Inferior parietal cortex (tissue), 1 donor: Measurements from ENCODE around the gene SLC8A1.

ENCODE experiments used
- DNase-seq: peaks from one replicate; pipeline ENCODE4 v3.0.0-alpha.2; 2016; ENCODE audit errors: extremely low spot score

Gene SLC8A1

GRCh38 chr2:40310303-40310702, 141.6 kb downstream of the SLC8A1 start:
- no peak for DNase-seq

- no peak for DNase-seq
These were observed 147.6 kb downstream of the SLC8A1 start for GRCh38 chr2:40304340-40304739.

- DNase-seq, result no peak
These were observed 148.1 kb downstream of the SLC8A1 start for GRCh38 chr2:40303746-40304145.

- DNase-seq, result no peak
These were observed 149.1 kb downstream of the SLC8A1 start for GRCh38 chr2:40302751-40303325.

GRCh38 chr2:40300391-40300790, 151.5 kb downstream of the SLC8A1 start:
- no peak for DNase-seq

- DNase-seq, result no peak
These were observed 152.1 kb downstream of the SLC8A1 start for GRCh38 chr2:40299781-40300180.

- DNase-seq, result no peak
These were observed 152.7 kb downstream of the SLC8A1 start for GRCh38 chr2:40299173-40299572.

GRCh38 chr2:40298026-40298425, 153.9 kb downstream of the SLC8A1 start:
- no peak for DNase-seq

- DNase-seq, result no peak
These were observed 159.6 kb downstream of the SLC8A1 start for GRCh38 chr2:40292291-40292690.

- DNase-seq, result no peak
These were observed 162.0 kb downstream of the SLC8A1 start for GRCh38 chr2:40289771-40290404.

GRCh38 chr2:40287773-40288172, 164.1 kb downstream of the SLC8A1 start:
- DNase-seq, result no peak

GRCh38 chr2:40287195-40287594, 164.7 kb downstream of the SLC8A1 start:
- DNase-seq, result no peak

- no peak for DNase-seq
These were observed 165.2 kb downstream of the SLC8A1 start for GRCh38 chr2:40286721-40287120.

GRCh38 chr2:40285391-40285790, 166.5 kb downstream of the SLC8A1 start:
- DNase-seq, result no peak

GRCh38 chr2:40284797-40285196, 167.1 kb downstream of the SLC8A1 start:
- DNase-seq, result no peak

GRCh38 chr2:40283111-40283909, 168.6 kb downstream of the SLC8A1 start:
- DNase-seq, result no peak

GRCh38 chr2:40282428-40282827, 169.5 kb downstream of the SLC8A1 start:
- DNase-seq, result no peak

GRCh38 chr2:40281021-40281940, 170.6 kb downstream of the SLC8A1 start:
- DNase-seq, result no peak

- DNase-seq, result no peak
These were observed 172.4 kb downstream of the SLC8A1 start for GRCh38 chr2:40279482-40279881.

GRCh38 chr2:40279001-40279400, 172.9 kb downstream of the SLC8A1 start:
- no peak for DNase-seq

- no peak for DNase-seq
These were observed 175.8 kb downstream of the SLC8A1 start for GRCh38 chr2:40276076-40276475.

GRCh38 chr2:40274270-40274669, 177.6 kb downstream of the SLC8A1 start:
- no peak for DNase-seq
